Loucy (cell line): ENCODE data around the gene ZNRF1.

Experiments used
- CTCF ChIP-seq: fragments of 200-600 bp; sonication (generic); conservative IDR thresholded peaks from 2 replicates; pipeline ENCODE4 v1.5.1; 2014; ENCODE audit warnings: mild to moderate bottlenecking, antibody characterized with exemption, low read length
- EZH2phosphoT487 ChIP-seq: fragments of 200-600 bp; IDR thresholded peaks from 2 replicates; pipeline ENCODE4 v1.6.1; 2018; ENCODE audit warnings: antibody characterized with exemption, mild to moderate bottlenecking, moderate library complexity, borderline replicate concordance

- TF ChIP-seq CTCF (no peak), EZH2phosphoT487 (no peak)
Measured at GRCh38 chr16:74999219-74999608, 390 bp downstream of the ZNRF1 start.
